ENCODE measurements around the gene THAP4.
A peak's percentile ranks its signal among the peaks of the same experiment; 100 is the strongest.
"Not testable (repeated sequence)": the region's sequence is repeated elsewhere in the genome, so short reads cannot be mapped to it uniquely, and the experiment has no call there.

Gene THAP4

DNA sequence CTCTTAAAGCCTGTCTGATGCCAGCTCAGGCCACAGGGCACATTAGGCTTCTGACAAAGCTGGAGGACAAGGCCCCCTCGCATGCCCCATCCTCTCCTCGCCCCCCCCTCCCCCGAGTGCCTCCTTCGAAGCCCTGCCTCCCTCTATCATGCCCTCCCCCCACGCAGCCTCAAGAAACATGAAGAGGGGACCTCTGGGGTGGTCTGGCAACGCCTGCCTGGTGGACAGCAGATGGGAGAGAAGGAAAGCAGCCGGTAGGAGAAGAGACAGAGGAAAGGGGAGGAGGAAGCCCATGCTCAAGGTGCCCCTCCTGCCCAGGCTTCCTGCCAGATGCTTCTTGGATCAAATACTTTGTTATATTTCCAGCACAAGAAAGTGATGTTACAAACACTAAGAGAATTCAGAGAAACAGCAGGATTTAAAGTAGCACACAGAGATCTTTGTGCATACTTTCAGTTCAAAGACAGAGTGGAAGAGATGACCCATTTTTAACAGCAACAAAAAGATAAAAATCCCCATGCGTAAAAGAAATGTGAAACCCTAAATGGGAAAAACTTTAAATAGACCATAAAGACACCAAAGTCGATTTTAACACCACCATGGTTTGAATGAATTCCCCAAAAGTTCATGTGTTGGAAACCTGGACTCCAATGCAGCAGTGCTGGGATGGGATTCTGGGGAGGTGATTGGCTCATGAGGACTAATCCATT, 59.4 kb downstream of the THAP4 start:
- no peak for DNase-seq

DNA sequence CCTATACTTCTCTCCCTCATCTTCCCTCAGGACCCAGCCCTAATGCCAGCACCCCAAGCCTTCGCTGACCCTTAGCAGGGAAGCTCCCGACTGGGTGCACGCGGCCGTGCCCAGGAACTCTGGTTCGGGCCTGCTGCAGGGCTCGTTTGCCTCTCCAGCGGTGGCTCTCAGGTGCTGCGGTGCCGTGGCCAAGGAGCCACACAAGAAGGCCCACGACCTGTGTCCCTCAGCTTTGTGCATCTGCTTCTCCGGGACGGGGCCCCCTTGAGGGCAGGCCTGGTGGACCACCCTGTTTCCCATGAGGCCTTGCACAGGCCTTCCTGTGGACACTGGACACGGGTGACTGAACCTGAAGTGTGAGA, 60.7 kb downstream of the THAP4 start:
- no peak for DNase-seq

DNA sequence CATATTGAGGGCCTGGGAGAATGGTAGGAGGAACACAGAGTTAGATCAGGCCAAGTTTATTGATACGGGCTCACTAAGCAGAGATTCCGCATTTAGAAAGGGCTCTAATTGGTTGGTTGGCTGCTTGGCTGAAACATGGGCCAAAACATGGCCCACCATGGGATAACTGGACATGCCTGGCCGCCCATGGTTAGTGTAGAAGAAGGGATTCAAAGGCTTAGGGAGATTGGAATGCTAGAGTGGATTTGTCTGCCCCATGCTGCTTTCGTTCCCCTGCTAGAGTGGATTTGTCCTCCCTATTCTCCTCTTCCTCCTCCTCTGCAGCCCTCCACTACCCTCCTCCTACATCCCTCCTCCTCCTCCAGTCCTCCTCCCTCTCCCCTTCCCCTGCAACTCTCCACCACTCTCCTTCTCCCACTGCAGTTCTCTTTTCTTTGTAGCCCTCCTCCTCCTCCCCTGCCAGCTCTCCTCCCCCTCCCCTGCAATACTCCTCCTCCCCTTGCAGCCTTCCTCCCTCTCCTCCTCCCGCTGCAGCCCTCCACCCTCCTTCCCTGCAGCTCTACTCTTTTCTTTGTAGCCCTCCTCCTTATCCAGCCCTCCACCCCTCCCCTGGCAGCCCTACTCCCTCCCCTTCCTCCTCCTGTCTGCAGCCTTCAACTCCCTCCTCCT, 61.2 kb downstream of the THAP4 start:
- no peak for DNase-seq

DNA sequence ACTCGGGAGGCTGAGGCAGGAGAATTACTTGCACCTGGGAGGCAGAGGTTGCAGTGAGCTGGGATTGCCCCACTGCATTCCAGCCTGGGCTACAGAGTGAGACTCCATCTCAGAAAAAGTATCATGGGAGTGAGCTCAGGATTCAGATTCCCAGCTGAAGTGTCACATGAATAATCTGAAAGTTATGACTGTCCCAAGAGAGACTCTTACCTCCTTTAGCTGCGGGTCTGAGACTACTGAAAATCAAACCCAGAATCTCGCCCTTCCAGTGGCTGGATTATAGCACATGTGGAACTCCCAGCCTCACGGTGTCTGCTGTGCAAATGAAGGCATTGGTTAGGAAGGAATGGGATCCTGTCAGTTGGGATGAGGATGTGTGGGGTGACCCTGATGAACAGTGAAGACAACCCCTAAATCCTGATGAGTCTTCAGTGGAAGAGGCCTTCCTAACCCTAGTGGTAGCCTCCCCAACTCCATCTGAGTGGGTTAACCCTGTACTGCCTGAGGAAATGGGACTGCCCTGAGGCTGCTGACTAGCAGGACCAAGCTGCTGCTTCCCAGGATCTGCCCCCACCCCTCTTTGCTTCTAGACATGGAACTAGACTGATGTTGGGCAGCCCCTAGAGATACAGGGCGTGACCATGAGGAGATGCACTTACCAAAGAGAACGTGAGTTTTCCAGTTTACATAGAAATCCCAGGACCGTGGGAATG, 61.9 kb downstream of the THAP4 start:
- DNase-seq, result no peak

DNA sequence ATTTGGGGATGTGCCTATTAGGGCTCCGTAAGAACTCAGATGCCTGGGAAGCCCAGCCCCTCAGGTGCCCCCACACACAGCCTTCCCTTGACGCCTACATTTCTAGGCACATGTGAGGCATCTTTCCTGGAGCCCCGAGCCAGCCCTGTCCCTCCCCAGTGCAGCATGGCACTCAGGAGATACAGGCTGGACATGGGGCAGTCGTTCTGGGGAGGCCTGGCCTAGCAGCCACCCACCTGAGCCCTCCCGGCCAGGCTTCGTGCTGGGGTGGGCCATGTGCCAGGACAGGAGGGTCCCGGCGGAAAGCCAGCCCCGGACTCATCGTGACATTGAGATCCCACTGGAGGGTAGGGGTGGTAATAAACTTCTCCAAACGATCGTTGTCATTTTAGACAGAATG, 63.2 kb downstream of the THAP4 start:
- no peak for DNase-seq

DNA sequence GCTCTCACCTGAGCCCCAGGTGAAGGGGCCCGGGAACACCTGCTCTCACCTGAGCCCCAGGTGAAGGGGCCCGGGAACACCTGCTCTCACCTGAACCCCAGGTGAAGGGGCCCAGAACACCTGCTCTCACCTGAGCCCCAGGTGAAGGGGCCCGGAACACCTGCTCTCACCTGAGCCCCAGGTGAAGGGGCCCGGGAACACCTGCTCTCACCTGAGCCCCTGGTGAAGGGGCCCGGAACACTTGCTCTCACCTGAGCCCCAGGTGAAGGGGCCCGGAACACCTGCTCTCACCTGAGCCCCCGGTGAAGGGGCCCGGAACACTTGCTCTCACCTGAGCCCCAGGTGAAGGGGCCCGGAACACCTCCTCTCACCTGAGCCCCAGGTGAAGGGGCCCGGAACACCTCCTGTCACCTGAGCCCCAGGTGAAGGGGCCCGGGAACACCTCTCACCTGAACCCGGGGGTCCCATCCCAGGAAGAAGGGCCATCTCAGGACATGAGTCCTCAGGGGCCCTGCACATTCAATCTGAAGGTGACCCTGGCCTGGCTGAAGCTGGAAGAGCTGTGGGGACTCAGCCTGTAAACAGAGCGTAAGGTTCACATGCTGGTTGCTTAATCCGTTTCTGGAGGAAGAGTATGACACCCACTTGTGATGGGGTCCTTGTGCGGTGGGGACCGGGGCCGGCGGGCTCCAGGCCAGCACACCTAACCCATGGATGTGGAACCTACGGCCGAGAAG, 63.9 kb downstream of the THAP4 start:
- not testable (repeated sequence) for DNase-seq

DNA sequence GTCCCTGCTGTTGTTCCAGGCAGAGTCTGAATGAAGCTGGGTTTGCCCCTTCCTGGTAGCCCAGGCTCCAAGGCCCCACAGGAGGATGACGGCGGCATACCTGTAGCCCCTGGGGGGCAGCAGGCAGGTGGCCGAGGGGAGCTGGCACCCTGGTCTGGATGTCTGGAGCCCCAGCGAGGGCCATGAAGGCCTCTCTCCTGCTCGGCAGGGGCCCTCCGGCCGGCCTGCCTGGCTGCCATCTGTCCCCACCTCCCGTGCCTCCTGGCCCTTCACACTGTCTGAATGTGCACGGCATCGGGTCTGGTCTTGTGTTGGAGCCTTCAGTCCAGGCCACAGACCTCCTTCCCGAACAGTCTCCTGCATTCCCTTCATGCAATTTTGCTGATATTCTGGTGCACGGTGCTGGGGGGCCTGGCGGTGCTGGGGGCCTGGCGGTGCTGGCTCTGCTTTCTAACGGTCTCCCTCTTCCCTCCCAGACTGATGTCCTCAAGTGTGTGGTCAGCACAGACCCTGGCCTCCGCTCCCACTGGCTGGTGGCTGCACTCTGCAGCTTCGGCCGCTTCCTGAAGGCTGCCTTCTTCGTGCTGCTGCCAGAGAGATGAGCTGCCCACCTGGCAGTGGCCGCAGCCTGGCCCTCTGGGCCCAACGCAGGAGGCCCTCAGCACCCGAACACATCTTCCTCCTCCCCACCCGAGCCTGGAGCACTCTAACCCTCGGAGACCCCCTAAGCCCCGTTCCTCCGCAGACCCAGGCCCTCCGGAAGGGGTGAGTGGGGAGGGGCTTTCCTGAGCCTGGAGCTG, 64.9 kb downstream of the THAP4 start:
- no peak for DNase-seq

DNA sequence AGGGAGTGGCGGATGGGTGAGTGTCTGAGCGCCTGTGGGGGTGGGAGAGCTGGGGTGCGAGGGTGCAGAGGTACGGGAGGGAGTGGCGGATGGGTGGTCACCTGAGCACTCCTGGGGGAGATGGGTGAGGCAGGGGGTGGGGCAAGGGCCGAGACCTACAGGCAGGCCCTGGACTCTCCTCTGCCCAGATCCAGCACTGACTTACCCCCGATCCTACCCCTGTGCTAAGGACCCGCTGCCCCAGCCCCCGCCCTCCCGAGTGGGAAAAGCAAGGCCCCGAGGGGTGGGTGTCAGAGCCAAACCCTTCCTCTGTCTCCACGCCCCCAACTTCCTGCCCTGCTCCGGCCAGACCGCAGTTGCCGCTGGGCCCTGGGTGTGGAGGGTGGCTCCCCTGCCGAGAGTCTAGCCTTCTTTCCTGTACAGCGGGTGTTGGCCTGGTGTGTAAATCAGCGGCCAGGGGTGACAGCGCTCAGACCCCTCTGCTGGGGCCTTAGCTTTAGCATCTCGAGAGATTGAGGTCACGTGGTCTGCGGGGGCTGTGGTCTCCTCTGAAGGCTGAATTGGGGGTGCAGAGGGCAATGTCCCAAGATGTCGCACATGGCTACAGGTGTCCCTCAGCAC, 65.9 kb downstream of the THAP4 start:
- no peak for DNase-seq

DNA sequence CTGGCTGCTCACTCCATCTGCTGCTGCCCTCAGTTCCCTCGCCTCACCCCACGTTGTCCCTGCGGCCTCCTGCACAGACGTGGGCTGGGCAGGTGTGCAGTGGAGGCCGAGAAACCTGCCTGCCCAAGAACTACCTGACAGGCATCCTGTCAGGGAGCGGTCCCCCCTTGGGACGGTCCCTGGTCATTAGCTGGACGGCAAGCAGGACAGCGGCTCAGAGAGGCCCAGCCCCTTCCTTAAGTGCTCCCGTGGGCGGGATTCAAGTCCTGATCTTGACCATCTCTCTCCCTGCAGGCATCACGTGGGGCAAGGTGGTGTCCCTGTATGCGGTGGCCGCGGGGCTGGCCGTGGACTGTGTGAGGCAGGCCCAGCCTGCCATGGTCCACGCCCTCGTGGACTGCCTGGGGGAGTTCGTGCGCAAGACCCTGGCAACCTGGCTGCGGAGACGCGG, 67.1 kb downstream of the THAP4 start:
- DNase-seq, result no peak

DNA sequence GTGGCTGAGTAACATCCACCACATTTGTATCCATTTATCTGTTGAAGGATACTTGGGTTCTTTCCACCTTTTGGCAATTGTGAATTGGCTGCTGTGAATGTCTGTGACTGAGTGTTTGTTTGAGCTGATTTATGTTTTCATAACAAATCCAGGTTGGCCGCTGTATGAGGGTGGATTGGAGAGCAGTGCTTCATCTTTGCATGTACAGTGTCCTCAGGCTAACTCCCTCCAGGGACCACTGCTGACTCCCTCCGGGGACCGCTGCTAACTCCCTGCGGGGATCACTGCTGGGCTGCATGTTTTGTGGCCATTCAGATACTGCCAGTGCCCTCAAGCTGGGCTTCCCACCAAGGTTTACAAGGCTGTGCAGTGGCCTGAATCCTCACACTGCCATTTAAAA, 68.2 kb downstream of the THAP4 start:
- DNase-seq, result peak; percentile 17

DNA sequence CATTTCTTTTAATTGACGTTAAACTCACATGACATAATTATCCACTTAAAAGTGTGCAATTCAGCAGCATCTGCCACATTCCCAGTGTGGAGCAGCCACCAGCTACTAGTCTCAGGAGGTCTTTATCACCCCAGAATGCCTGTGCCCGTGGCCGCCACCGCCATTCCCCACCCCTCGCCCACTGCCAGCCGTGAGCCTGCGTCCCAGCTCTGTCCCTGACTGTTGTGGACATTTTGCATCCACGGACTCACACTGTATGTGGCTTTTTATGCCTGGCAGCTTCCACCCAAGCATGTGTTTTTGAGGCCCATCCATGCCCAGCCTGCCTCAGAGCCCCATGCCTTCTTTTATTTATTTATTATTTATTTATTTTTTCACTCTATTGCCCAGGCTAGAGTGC, 69.2 kb downstream of the THAP4 start:
- DNase-seq, result no peak

DNA sequence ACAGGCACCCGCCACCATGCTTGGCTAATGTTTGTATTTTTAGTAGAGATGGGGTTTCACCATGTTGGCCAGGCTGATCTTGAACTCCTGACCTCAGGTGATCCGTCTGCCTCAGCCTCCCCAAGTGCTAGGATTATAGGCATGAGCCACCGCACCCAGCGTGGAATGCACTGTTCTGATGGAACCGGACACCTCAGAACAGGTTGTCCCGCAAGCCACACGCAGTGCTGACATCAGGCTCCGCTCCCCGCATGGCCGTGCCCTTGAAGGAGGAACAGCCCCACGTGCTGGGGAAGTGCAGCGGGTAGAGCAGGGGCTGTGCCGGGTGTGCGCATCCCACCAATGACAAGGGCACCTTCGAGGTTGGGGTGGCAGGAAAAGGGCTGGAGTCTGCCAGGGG, 69.7 kb downstream of the THAP4 start:
- DNase-seq, result not testable (repeated sequence)

DNA sequence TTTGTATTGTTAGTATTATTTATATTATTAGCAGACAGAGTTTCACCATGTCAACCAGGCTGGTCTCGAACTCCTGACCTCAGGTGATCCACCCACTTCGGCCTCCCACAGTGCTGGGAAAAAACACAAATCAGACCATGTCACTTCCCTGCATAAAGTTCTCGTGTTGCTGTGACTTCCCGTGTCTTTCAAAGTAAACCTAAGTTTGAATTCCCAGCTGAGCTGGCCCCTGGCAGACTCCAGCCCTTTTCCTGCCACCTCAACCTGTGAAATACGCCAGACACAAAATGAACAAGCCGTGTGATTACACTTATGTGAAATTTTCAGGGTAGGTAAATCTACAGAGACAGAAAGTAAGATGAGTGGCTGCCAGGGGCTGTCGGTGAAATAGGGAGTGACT, 70.5 kb downstream of the THAP4 start:
- no peak for DNase-seq

DNA sequence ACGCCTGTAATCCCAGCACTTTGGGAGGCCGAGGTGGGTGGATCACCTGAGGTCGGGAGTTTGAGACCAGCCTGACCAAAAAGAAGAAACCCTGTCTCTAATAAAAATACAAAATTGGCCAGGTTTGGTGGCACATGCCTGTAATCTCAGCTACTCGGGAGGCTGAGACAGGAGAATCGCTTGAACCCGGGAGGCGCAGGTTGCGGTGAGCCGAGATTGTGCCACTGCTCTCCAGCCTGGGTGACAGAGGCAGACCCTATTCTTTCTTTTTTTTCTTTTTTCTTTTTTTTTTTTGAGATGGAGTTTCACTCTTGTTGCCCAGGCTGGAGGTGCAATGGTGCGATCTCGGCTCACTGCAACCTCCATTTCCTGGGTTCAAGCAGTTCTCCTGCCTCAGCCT, 70.9 kb downstream of the THAP4 start:
- DNase-seq, result not testable (repeated sequence)

DNA sequence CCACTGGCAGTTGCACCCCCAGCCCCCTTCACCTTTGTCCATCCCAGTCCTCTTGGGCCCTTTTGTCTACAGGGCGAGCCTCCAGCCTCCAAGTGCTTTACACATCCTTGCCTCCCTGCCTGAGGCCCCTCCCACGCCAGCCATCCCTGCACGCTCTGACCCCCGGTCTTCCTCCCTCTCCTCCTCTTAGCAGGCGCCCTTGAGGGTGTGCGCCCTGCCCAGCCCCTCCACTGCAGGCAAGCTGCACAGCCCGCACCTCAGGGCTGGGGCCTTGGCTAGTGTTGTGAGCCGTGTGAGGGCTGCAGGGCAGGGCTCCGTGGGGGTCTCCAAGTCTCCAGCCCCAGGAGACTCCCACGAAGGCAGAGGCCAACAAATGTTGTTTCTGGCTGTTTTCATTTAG, 71.5 kb downstream of the THAP4 start:
- no peak for DNase-seq

DNA sequence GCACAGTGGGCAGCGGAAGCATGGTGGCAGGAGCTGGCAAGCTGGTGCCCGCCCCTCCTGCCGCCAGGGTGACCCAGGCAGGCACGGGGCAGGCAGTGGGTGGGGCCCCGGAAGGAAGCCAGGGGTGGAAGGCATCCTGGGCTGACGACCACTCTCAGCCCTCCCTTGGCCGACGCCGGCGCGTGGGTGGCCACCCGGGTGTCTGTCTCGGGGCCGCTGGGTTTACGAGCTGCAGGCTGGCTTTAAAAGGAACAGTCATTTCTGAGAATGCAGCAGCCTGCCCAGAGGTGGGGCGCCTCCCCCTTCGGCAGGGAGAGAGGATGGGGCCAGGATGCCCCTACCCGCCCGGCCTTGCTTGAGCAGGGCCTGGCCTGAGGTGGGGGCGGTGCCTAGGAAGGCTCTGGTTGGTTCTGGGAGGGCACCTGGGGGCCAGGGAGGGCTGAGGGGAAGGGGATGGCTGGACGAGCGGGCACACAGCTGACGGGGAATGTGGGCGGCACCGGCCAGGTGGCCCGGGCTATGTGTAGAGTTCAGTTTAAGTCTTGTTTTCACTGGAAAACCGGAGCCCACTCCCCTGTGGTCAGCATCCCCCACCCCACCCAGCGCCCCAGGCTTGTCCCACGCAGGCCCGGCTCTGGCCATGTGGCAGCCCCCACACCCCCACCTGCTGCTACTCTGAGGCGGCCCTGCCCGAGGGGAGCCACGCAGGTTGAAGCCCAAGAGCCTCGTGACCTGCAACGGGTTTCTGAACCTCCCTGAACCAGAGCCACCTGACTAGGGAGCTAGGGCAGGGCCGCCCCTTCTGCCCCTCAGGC, 72.2 kb downstream of the THAP4 start:
- no peak for DNase-seq

DNA sequence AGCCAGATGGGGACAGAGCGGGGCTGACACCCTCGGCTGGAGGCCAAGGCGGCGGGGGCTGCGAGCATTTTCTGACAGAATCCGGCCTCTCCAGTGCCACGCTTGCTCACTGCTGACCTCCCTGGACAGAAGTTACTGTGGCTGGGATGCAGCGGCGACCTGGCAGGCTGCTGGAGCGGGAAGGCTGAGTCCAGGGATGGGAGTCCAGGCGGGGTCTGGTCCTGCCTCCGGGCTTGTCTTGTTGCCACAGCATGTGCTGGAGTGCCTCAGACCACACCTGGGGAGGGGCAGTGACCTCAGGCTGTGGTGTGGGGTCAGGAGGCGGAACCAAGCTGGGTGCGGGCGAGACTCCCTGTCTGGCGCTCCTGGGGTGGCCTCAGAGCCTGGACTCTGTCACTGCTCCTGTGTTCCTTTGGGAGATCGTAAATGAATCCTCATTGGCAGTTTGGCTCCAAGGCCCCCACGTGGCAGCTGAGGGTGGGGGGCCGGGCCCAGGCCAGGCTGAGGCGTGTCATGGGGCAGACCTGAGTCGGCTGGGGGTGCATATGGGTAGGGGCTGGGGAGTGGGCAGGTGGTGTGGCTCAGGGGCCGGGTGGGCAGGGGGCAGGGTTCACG, 72.9 kb downstream of the THAP4 start:
- no peak for DNase-seq

DNA sequence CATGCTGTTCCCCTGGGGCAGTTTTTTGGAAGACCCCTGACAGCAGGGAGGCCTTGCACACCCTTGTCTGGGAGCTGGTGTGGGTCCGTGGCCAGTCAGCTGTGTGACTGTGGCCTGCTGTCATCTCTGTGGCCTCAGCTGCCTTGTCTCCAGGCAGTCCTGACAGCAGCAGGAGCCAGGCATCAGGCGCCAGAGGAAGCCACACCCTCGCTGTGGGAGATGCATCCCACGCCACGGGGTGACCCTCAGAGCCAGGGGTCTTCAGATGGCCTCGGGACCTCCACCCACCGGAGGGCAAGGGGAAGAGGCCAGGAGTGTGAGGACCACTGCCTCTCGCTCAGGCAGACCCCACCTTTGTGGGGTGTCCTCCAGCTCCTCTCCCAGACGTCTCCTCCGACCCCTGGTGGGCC, 73.4 kb downstream of the THAP4 start:
- no peak for DNase-seq

DNA sequence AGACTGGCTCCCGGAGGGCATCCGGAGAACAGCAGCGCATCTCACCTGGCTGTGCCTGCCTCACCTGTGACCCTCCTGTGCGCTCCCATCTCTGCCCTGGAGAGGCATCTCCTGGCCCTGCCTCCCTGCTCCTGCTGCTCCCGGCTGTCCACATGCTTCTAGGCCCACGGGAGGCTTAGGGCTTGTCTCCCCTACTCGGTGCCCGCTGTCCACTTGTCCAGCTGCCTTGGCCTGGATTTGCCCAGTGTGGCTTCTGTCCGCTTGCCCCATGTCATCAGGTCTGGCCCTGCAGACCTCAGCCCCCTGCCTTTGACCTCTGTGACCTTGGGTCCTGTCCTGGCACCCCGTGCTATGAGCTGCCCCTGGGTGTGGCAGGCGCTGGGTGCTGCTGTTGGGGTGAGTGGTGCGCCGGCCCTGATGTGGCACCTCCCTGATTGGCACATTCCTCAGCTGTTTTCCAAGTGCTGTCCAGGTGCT, 73.9 kb downstream of the THAP4 start:
- DNase-seq, result no peak

DNA sequence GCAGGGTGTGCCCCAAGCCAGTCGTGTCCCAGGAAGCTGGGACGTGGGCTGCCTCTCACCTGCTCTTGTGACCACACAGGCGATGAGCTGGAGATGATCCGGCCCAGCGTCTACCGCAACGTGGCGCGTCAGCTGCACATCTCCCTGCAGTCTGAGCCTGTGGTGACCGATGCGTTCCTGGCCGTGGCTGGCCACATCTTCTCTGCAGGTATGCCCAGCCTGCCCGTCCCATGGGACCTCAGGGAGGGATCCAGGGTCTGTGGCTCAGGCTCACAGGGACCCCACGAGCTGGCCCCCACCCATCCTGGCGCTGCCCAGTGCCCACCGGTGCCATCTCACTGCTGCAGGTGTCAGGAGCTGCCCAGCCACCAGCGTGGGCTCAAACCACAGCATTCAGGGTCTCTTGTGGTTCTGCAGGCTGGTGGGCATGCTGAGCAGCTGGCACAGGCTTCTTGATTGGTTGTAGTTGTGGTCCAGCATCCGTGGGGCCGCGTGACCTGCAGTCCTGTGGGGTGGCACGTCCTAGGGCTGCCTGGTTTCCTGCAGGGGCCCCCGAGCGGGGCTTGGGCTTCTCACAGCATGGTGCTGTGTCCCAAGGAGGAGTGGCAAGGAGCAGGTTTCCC, 74.6 kb downstream of the THAP4 start:
- no peak for DNase-seq
